GM21390 (cell line): ENCODE measurements around the gene PLA2R1.

Source experiments
- ATAC-seq: cut with Tn5 transposase; IDR thresholded peaks from one replicate; pipeline ENCODE4 v1.9.1; 2021; ENCODE audit not compliant: unreplicated experiment

Gene PLA2R1

DNA sequence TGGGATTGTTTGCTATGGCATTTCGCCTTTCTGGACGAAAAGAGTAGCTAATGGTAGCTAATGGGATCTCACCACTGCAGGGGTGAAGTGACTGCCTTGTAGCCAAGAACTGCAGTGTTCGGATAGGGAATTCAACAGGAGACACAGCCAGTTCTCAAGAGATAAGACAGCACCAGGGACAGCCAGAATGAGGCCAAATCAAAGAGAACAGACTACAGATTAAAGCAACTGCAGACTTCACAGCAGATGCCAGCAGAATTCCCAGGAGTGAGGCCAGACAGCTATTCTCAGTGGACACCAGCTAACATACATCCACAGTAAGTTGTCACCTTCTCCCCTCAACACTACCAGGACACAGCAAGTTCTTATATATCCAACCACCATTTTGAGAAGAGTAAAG lies 124.0 kb downstream of the PLA2R1 start:
- ATAC-seq = no peak

DNA sequence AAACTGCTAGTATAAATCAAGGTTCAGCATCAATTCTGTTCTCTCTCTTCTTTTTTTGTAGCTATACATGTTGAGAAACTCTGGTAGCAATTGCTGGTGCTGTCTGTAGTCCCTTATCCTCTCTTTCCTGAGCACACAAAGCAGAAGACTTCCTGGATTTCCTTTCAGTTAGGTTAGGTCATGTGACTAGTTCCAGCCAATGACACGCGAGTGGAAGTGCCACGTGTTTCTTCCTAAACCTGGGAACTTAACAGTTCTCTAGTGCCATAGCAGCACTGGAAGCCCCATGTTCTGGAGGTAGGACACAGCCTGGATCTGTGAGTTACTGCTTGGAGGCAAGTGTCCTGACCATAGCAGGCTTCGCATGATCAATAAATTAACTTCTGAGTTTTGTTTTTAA lies 125.9 kb downstream of the PLA2R1 start:
- no peak for ATAC-seq

- ATAC-seq = peak; percentile 87
Observed at GRCh38 chr2:159933727-159934049, 128.7 kb downstream of the PLA2R1 start.

GRCh38 chr2:159933040-159933726 lies 129.2 kb downstream of the PLA2R1 start:
- no peak for ATAC-seq

DNA sequence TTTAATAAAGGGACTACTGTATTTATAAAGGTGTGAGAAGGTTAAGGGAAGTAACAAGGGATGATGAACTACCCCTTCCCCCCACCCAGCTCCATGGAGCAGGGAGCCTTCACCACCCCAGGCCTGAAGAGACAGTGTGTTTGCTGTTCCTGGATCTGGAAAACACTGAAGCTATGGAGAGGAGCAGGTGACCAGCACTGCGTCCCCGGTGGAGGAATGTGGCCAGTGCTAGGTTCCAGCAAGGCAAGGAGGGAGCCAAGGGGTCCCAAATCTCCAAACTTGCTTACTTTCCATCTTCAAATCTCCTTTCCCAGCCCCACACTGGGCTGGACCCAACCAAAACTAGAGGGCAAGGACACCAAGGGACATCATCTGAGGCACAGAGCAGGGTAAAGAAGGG lies 135.7 kb downstream of the PLA2R1 start:
- ATAC-seq = no peak

GRCh38 chr2:159925975-159926374 lies 136.4 kb downstream of the PLA2R1 start:
- no peak for ATAC-seq

DNA sequence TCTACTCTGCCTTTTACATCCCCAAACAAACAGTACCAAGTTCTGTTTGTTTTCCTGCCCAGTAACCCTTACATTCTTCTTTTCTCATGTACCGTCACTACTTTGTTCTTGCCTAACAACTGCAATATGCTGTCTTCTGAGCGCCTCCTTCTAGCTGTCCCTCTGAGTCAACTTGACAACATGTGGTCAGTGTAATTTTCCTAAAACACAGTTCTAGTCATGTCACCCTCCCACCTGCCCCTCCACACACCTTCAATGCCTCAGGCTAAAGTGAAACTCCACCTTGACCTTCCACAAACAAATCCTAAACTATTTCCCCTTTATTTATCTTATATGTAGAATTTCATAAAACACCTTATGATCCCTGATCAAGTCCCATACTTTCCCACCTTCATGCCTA lies 139.9 kb downstream of the PLA2R1 start:
- peak; percentile 53 for ATAC-seq

DNA sequence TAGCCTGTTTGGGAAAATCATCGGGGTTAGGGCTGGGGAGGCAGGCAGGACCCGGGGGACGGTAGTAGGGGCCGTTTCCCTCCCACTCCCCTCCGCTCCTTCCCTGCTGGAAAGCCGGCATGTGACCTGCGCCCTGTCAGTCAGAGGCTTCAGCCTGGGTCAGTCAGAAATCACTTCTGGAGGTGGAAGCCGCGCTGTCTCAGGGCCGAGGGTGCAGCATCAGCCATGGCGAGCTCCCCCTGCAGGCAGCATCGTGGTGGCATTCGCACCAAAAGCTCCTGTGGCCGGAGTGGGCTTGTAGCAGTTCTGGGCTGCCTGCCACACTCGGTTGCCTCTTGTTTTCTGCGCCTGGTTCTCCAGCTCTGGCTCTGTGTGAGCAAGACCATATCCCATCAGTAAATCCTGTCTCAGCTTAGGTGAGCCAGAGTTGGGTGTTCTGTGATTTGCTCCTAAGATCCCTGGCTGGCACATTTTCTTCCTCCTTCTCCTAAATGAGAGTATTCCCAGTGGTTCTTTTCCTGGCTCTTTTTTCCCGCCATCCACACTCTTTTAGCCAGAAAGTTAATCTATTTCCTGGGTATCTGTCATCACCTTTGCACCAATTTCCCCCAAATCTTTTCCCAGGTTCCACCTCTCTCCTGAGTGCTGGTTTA lies 140.5 kb downstream of the PLA2R1 start:
- peak; percentile 94 for ATAC-seq

GRCh38 chr2:159916511-159916910 lies 145.9 kb downstream of the PLA2R1 start:
- no peak for ATAC-seq

DNA sequence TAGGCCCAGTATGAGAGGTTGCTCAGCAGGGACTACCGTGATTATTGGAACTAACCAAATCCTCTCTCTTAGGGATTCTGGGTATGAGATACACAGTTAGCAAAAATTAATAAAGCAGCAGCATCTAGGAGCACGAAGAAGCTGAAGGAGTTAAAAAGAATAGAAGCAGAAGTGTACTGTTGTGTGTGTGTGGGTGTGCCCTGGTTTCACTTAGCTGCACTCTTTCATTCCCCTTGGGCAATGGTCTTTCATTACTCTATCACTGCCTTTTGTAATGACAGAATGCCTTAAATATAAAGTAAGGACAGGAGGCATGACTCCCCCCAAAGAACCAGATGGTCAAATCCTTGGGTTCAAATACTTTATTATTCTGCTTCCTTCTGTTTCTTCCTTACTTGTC lies 148.5 kb downstream of the PLA2R1 start:
- no peak for ATAC-seq

DNA sequence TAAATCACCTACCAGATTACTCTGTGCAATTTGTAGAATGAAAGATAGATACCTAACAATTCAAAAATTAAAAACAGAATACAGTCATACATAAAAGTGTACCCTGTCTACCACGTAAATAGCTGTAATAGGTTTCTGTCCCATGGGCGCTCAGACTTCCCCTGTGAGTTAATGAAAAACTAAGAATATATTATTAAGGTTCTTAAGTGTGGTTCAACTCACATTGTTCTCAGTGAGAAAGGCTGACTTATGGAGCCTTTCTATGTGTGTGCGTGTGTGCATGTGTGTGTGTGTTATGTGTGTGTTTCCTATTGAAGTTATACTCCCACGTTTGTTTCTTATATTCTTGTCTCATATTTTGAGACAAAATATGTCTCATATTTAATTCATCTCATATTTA lies 149.8 kb downstream of the PLA2R1 start:
- ATAC-seq = no peak

- no peak for ATAC-seq
Observed at GRCh38 chr2:159910951-159911350, 151.5 kb downstream of the PLA2R1 start.

GRCh38 chr2:159908623-159909022 lies 153.8 kb downstream of the PLA2R1 start:
- ATAC-seq = no peak

- ATAC-seq = no peak
Observed at GRCh38 chr2:159907909-159908308, 154.5 kb downstream of the PLA2R1 start.

DNA sequence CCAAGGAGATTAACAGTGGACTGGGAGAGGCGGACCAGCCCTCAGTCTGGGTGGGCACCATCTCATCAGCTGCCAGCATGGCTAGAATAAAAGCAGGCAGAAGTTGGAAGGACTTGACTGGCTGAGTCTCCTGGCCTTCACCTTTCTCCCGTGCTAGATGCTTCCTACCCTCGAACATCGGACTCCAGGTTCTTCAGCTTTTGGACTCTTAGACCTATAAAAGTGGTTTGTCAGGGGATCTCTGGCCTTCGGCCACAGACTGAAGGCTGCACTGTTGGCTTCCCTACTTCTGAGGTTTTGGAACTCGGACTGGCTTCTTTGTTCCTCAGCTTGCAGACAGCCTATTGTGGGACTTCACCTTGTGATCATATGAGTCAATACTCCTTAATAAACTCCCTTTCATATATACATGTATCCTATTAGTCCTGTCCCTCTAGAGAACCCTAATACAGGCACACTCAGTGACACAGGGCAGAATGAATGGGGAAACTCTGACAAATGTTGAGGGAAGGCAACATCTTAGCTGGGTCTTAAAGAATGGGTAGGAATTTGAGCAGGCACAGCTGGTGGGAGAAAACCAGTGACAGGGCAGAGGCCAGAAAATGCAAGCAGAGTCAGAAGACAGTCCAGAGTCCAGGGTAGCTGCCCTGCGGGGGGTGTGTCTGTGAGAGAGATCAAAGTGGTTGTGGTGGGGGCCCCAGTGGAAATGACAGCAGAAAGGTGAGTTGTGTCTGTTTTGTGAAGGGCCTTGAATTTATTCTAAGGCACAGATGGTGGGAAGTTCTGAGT lies 156.3 kb downstream of the PLA2R1 start:
- ATAC-seq = no peak

- peak; percentile 47 for ATAC-seq
Observed at GRCh38 chr2:159904959-159905305, 157.5 kb downstream of the PLA2R1 start.

- ATAC-seq = peak; percentile 85
Observed at GRCh38 chr2:159904127-159904958, 158.1 kb downstream of the PLA2R1 start, which contains the start of gene LY75. TSS of gene LY75 (minus strand) at chr2:159904756.

DNA sequence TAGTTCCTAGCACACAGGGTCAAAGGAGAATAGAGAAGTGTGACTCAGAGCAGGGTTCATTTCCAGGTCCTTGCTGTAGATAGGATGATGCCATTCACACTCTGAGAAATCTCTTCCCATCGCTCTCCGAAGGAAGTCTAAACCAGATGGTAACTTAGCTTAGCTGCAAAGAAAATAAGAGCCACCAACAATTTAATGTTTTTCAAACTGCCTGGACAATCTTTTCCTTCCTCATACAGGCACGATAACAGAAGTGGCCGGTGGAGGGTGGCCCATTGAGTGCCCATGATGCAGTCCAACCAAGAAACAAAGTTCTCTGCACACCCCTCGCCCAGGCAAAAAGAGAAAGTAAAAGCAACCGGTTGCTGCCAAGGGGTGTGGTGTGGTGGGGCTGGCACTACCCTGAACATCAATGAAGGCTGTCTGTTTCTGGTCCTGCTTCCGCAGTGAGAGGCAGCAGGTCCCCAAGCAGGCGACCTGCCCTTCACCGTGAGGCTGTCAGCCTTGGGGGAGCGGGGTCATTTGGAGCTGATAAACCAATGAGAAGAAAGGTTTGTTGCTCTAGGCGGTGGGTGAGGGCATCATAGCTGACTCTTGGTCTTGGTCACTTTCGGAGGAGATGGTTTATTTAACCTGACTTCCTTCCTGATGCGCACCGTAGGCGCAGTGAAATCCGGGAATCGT lies 158.8 kb downstream of the PLA2R1 start:
- peak; percentile 19 for ATAC-seq

DNA sequence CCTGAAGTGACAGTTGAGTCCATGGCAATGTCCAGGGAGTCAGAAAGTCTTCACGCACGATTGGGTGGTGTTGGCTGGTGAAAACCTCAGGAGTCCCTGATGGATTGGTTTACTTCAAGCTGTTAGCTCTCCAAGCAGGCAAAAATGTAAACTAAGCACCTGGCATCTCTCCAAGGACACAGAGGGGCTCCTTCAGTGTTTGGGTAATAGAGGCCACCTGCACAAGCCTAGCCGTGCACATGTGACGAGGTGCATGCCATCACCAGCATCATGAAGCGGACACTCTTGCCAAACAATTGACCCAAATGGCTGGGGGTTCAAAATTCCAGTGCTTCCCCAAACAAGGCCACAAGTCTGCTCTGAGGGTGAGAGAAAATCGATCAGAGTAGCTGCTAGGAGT lies 159.7 kb downstream of the PLA2R1 start:
- ATAC-seq = no peak

DNA sequence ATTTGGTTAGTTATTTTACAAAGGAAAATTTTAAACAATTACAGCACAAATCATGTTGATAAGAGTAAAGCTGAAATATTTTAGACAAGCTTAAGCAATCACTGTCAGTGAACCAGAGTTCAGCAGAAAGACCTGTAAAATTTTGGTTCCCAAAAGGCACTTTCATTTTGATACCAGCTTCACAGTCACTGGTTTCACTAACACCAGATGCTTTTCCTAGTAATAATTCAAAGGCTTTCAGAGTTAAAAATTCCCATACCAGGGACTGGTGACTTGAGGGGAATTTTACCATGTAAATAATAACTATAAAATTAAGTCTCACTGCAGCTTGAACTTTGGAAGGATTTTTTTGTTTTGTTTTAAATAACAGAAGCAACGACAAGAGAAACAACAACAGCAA lies 162.1 kb downstream of the PLA2R1 start:
- ATAC-seq = no peak

GRCh38 chr2:159898441-159898840 lies 164.0 kb downstream of the PLA2R1 start:
- no peak for ATAC-seq
